NCI-H146 treated with DMSO at 0.1 percent for 48 hours (cell line): ENCODE measurements around the gene HLA-A.
"Not testable (repeated sequence)": the region's sequence is repeated elsewhere in the genome, so short reads cannot be mapped to it uniquely, and the experiment has no call there.

ENCODE experiments used
- DNase-seq: peaks from one replicate; lab custom pipeline; 2025; ENCODE audit not compliant: unreplicated experiment; lab: John Stamatoyannopoulos, UW

The HLA-A gene

GRCh38 chr6:29958921-29959320, 16.6 kb downstream of the HLA-A start:
- no peak for DNase-seq

- DNase-seq = no peak
Observed at GRCh38 chr6:29959467-29959866, 17.1 kb downstream of the HLA-A start.

DNA sequence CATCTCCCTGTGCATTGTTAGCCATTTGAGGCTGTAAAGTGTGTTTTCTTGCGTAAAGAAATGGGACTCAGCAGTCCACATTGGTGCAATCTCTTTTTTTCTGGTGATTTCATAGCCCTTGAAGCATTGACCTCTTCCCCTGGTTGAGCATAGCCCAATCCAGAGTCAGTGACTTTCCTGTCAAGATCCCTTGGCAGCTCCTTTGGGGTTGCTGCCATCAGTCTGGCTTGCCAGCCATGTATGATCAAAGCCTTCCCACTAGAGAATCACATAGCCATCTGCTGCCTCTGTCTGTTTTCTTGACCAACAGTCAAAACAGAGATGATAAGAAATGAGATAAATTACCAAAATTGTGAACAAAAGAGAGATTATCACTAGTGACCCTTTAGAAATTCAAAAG, 19.6 kb downstream of the HLA-A start:
- no peak for DNase-seq

GRCh38 chr6:29963697-29964096, 21.4 kb downstream of the HLA-A start:
- not testable (repeated sequence) for DNase-seq

GRCh38 chr6:29964518-29964886, 22.2 kb downstream of the HLA-A start:
- DNase-seq = no peak

DNA sequence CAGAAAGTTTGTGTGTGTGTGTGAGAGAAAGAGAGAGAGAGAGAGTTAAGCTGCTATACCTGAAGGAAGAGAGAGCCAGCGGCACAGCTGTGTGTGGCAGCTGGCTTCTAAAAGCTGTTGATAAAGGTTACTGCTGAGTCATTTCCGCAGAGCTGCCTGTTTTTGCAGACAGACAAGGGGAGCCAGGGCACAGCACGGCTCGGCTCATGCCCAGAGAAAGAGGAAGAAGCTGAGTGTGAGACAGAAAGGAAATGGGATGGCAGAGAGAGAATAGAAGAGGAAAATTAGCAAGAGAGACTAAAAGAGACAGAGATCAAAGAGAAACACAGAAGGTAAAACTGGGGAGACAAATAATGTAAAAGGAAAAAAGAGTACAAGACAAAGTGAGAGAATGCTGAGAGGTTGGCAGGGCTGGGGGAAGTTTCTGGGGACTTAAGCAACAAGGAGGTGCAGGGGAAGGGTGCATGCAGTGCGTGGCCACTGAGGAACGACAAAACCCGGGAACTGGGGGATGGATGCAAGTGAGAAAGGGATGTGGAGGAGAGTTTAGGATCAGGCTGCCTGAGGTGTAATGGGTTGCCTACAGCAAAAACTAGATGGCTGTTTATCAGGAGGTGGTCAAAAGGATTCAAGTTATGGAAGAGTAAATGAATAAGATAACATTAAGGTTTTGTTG, 22.7 kb downstream of the HLA-A start:
- DNase-seq = peak; percentile 88

DNA sequence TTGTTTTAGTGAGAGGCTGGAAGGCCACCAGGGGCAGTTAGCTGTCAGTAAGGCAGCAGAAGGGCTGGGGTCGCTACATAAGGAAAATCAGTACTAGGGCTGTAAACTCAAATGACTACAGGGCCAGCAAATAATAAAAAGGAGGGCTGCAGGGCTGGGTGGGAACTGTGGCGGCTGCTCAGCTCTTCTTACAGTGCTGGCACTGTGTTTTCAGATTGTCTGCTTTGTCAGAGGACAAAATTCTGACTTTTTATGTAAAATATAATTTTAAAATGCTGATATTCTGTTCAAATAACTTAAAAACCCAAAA, 23.2 kb downstream of the HLA-A start:
- no peak for DNase-seq

DNA sequence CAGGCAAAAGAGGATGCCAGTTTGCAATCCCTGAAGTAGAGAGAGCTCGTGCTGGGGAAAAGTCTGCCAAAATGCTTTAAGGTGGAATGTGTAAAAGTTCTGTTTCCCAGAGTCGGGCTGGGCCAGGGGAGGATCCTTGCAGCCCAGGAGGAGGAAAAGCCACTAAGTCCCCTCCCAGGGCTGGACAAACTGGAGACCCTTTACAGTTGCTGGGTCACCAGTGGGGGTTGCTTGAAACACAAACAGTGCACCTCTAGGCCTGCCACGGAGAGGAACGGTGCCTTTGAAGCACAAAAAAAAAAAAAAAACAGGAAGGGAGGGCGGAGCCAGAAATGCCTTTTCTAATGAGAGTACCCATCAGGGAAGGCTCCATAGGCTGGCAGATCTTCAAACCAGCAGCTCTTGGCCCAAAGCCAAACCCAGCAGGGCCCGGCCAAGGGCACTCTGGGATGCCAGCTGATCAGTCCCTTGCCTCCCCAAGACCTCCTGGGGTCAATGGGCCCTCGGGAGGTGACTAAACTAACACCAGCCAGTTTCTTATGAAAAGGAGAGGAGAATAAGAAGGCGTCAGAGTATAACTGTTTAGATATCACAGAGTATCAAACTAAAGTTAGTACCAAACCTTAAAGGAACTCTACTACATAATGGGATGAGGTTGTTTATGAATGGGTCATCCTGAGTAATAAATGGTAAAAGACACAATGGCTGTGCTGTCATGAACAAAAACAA, 23.7 kb downstream of the HLA-A start:
- DNase-seq = peak; percentile 81

- DNase-seq = peak; percentile 56
Observed at GRCh38 chr6:29967379-29968010, 25.2 kb downstream of the HLA-A start.

DNA sequence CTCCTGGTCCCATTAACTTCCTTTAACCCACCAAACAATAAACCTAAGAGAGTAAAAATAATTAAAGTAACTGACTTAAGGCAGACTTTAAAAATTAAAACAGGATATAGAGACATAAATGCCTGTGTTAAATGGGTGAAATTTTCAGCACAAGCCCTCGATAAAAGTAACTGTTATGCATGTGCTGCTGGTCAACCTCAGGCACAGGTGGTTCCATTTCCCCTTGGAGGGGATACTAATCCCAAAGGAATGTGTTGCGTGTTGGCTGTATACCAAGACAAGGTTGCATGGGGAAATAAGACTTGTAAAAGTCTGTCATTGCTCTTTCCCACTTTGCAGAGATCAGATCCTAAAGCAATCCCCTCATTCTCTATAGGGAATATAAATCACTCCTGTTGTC, 25.8 kb downstream of the HLA-A start:
- DNase-seq = no peak

GRCh38 chr6:29968905-29969304, 26.6 kb downstream of the HLA-A start:
- DNase-seq = no peak

GRCh38 chr6:29970711-29971110, 28.4 kb downstream of the HLA-A start:
- DNase-seq = no peak

- DNase-seq = no peak
Observed at GRCh38 chr6:29974901-29975560, 32.7 kb downstream of the HLA-A start.

- no peak for DNase-seq
Observed at GRCh38 chr6:29975561-29975907, 33.2 kb downstream of the HLA-A start.

- DNase-seq = no peak
Observed at GRCh38 chr6:29976253-29976587, 33.9 kb downstream of the HLA-A start.

DNA sequence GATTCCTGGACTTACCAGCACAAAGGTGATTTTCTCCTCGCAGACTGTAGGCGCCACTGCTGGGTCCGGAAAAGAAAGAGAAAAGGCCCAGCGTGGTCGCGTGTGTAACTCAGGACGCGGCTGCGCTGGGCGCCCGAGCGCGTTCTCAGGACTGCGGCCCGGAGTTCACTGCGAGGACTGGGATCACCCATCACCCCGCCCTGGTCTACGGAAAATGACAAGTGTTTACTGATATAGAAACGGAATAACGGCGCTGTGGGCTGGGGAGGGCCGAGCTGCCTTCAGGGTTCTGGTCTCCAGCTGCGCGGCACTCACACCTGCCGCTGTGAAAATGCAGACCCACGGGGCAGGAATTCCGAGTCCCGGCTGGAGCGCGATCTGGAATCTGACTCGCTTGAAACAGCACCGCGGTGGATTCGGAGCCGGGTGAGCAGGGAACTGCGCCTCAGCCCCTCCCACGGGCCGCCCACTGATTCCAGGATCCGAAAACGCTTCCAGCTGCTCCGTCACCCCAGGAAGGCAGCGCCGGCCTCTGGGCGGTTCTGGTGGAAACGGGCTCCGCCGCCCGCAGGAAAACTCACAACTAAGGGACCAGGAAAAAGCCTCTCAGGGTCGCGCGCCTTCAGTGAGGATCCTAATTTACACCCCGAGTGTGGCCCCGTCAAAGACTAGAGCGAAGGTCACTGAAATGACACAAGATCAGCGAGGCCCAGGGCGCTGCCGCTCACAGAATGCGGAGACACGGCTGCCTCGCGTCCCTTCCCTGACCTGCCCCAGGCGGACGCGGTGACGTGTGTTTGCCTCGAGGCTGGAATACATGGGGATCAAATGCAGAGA, 34.5 kb downstream of the HLA-A start:
- DNase-seq = peak; percentile 46

DNA sequence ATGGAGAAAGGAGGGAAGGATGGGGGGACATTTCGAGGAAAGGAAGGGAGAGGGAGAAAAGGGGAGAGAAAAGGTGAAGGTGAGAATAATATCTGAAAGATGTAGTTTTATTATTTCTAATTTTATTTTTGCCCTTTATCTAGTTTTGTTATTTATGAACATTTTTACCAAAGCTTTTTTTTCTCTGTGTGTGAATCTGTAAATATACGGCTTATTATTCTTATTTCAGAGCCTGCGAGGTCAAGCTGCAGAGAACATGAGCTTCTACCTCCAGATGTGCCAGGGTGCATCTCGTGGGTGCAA, 35.0 kb downstream of the HLA-A start:
- DNase-seq = no peak

DNA sequence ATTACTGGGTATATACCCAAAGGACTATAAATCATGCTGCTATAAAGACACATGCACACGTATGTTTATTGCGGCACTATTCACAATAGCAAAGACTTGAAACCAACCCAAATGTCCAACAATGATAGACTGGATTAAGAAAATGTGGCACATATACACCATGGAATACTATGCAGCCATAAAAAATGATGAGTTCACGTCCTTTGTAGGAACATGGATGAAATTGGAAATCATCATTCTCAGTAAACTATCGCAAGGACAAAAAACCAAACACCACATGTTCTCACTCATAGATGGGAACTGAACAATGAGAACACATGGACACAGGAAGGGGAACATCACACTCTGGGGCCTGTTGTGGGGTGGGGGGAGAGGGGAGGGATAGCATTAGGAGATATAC, 37.7 kb downstream of the HLA-A start:
- DNase-seq = not testable (repeated sequence)

DNA sequence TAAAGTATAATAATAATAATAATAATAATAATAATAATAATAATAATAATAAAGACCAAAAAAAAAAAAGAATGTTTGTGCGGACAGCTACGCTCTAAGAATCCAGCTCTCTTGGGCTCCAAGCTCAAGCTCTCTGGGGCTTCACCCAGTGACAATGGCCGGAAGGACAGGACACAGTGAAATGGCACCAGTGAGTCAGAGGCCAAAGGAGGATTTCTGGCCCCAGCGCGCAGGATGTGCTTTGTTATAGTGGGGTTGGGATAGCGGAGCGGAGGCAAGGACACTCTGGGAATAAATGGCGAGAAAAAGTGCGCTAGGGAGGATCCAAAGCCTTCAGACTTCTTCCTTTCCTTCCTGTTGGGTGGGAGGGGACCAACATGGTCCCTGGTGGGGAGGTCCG, 38.2 kb downstream of the HLA-A start:
- no peak for DNase-seq

GRCh38 chr6:29981211-29981812, 39.0 kb downstream of the HLA-A start:
- DNase-seq = no peak

DNA sequence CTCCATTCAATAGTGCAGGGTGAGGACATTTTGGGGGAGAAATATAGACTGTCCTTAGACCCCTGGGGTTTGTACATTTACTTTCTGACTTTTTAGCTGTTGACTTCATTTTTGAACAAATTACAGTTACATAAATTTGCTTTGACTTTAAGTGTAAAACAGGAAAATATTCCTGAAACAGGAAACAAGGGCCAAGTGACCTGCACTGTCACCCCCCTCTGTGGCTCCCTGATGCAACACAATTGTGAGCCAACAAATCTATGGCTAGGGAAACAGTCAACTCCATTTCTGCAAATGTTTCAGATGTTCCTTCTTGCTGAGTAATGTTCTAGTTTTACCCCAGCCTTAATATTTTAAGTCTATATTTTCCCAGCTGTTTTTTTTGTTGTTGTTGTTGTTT, 39.8 kb downstream of the HLA-A start:
- DNase-seq = no peak
